Embryonic facial prominence (tissue), 1 donor: ENCODE results near the gene IFRD2.
"Not testable (repeated sequence)": the region's sequence is repeated elsewhere in the genome, so short reads cannot be mapped to it uniquely, and the experiment has no call there.

Experiments
- DNase-seq: peaks from one replicate; pipeline ENCODE4 v3.0.0-alpha.2; 2016; ENCODE audit errors: extremely low spot score

The IFRD2 gene

GRCh38 chr3:50286322-50287227 is 5.7 kb downstream of the IFRD2 start:
- DNase-seq, result no peak

GRCh38 chr3:50284121-50284520 is 8.1 kb downstream of the IFRD2 start:
- DNase-seq, result not testable (repeated sequence)

GRCh38 chr3:50279255-50280016 is 12.8 kb downstream of the IFRD2 start:
- no peak for DNase-seq

GRCh38 chr3:50278880-50279224 is 13.4 kb downstream of the IFRD2 start, which contains the start of gene LSMEM2:
Gene LSMEM2, plus strand, starts transcription at chr3:50279087. Its CDS starts 27 bp downstream, at chr3:50279114.
- DNase-seq, result no peak

GRCh38 chr3:50278123-50278879 is 13.9 kb downstream of the IFRD2 start:
- no peak for DNase-seq

GRCh38 chr3:50276762-50277101 is 15.5 kb downstream of the IFRD2 start:
- no peak for DNase-seq

- DNase-seq, result no peak
Measured at GRCh38 chr3:50275996-50276761, 16.1 kb downstream of the IFRD2 start.

- no peak for DNase-seq
Measured at GRCh38 chr3:50275141-50275995, 16.9 kb downstream of the IFRD2 start.

GRCh38 chr3:50274371-50275104 is 17.7 kb downstream of the IFRD2 start:
- no peak for DNase-seq

- DNase-seq, result no peak
Measured at GRCh38 chr3:50273689-50274065, 18.6 kb downstream of the IFRD2 start.

GRCh38 chr3:50272911-50273688 is 19.1 kb downstream of the IFRD2 start:
- no peak for DNase-seq

- DNase-seq, result not testable (repeated sequence)
Measured at GRCh38 chr3:50272538-50272910, 19.7 kb downstream of the IFRD2 start.

GRCh38 chr3:50271314-50271936 is 20.8 kb downstream of the IFRD2 start:
- DNase-seq, result no peak

- no peak for DNase-seq
Measured at GRCh38 chr3:50270422-50271224, 21.6 kb downstream of the IFRD2 start.

GRCh38 chr3:50269977-50270413 is 22.2 kb downstream of the IFRD2 start:
- DNase-seq, result no peak

- no peak for DNase-seq
Measured at GRCh38 chr3:50269460-50269859, 22.8 kb downstream of the IFRD2 start.

- DNase-seq, result no peak
Measured at GRCh38 chr3:50268703-50269451, 23.4 kb downstream of the IFRD2 start, which contains the start of gene SEMA3B. Gene SEMA3B, plus strand, starts transcription at chr3:50269147. Its CDS starts 94 bp downstream, at chr3:50269241.
